A549 (cell line): Measurements from ENCODE around the gene ASCL5. TPM values are rescaled to one million over a fixed set of nuclear protein-coding genes. Genes with fewer than 3 reads are reported as not detected.

Experiments used
- ATAC-seq, 2 experiments: fragments of 200-7000 bp in 1 of 2; fragments of >200 bp in 1 of 2; cut with Nextera tagmentation in 1 of 2; cut with Tn5 transposase in 1 of 2; 3 replicates each; pipeline versions ENCODE4 v1.8.0 to v1.9.1; 2018 to 2020; ENCODE audit warnings: mild to moderate bottlenecking in 1 of 2, moderate library complexity in 1 of 2
- CTCF ChIA-PET: fragments of 300-600 bp; sonication (Branson Sonifier 250); formaldehyde crosslinking; extraction: SDS; loops from one replicate; lab custom pipeline; 2021; ENCODE audit warnings: antibody characterized with exemption, inconsistent platforms; lab: Yijun Ruan, JAX
- POLR2A ChIA-PET: fragments of 350-600 bp; formaldehyde crosslinking; extraction: SDS; loops from one replicate; lab custom pipeline; 2021; ENCODE audit warnings: antibody characterized with exemption, inconsistent platforms; lab: Yijun Ruan, JAX
- DNase-seq, 2 experiments: peaks; one replicate each; pipeline versions ENCODE4 v3.0.0 to v3.0.0-alpha.2; 2011 to 2016; ENCODE audit warnings: low read depth in 1 of 2, low spot score in 1 of 2
- FAIRE-seq: peaks from 2 replicates; lab custom pipeline; 2011; peaks lifted over from hg19 to GRCh38; lab: Jason Lieb, UNC
- H3K27ac ChIP-seq, 2 experiments: fragments of >200 bp; sonication (Bioruptor Twin); formaldehyde crosslinking; 3 replicates each; pipeline ENCODE4 v1.5.1; 2016 to 2017
- H3K4me1 ChIP-seq: fragments of >200 bp; sonication (Bioruptor Twin); formaldehyde crosslinking; 3 replicates; pipeline ENCODE4 v1.6.1; 2016
- H3K4me2 ChIP-seq: fragments of >200 bp; sonication (Bioruptor Twin); formaldehyde crosslinking; 3 replicates; pipeline ENCODE4 v1.6.1; 2016
- H3K4me3 ChIP-seq: fragments of >200 bp; sonication (Bioruptor Twin); formaldehyde crosslinking; 3 replicates; pipeline ENCODE4 v1.5.1; 2016
- H3K9me3 ChIP-seq: fragments of >200 bp; sonication (Bioruptor Twin); formaldehyde crosslinking; 3 replicates; pipeline ENCODE4 v1.6.1; 2016
- CBX2 ChIP-seq: fragments of 200-600 bp; sonication (generic); IDR thresholded peaks from 2 replicates; pipeline ENCODE4 v1.6.1; 2016; ENCODE audit warnings: low read depth, mild to moderate bottlenecking, borderline replicate concordance
- CBX8 ChIP-seq: fragments of 200-600 bp; sonication (generic); IDR thresholded peaks from 2 replicates; pipeline ENCODE4 v1.6.1; 2016
- CHD4 ChIP-seq: fragments of 200-600 bp; sonication (generic); IDR thresholded peaks from 2 replicates; pipeline ENCODE4 v1.6.1; 2016; ENCODE audit warnings: antibody characterized with exemption, mild to moderate bottlenecking, borderline replicate concordance
- FOXS1 ChIP-seq: fragments of 250-450 bp; sonication (Bioruptor Pico); IDR thresholded peaks from 2 replicates; pipeline ENCODE4 v1.5.0; 2020; ENCODE audit warnings: mild to moderate bottlenecking, moderate library complexity
- HDAC2 ChIP-seq: fragments of 200-600 bp; sonication (generic); IDR thresholded peaks from 2 replicates; pipeline ENCODE4 v1.6.1; 2016
- HOXB13 ChIP-seq: fragments of 250-450 bp; sonication (Bioruptor Pico); IDR thresholded peaks from 2 replicates; pipeline ENCODE4 v1.5.0; 2020; ENCODE audit warnings: low read depth, mild to moderate bottlenecking, moderate library complexity
- KDM1A ChIP-seq: fragments of 200-600 bp; sonication (generic); IDR thresholded peaks from 2 replicates; pipeline ENCODE4 v1.6.1; 2016; ENCODE audit warnings: low read depth, mild to moderate bottlenecking
- MAFK ChIP-seq: fragments of 450-650 bp; IDR thresholded peaks from 2 replicates; pipeline ENCODE4 v1.6.1; 2014; ENCODE audit not compliant: partially characterized antibody
- POLR2A ChIP-seq: IDR thresholded peaks from 2 replicates; pipeline ENCODE4 v1.6.1; 2012; ENCODE audit warnings: mild to moderate bottlenecking, low read length
- RAD21 ChIP-seq, 2 experiments: fragments of >200 bp in 1 of 2; sonication (Bioruptor Twin) in 1 of 2; formaldehyde crosslinking in 1 of 2; IDR thresholded peaks in 1 of 2; conservative IDR thresholded peaks in 1 of 2; 2 replicates in 1 of 2; 3 replicates in 1 of 2; pipeline ENCODE4 v1.6.1; 2012 to 2018; ENCODE audit warnings: inconsistent platforms in 1 of 2
- RFX5 ChIP-seq: fragments of 450-650 bp; IDR thresholded peaks from 2 replicates; pipeline ENCODE4 v1.7.1; 2014; ENCODE audit warnings: antibody characterized with exemption, mild to moderate bottlenecking, moderate library complexity
- SMC3 ChIP-seq: fragments of >200 bp; sonication (Bioruptor Twin); formaldehyde crosslinking; IDR thresholded peaks from 3 replicates; pipeline ENCODE4 v1.6.1; 2018; ENCODE audit warnings: inconsistent platforms
- SREBF2 ChIP-seq: fragments of 450-650 bp; IDR thresholded peaks from 2 replicates; pipeline ENCODE4 v1.6.1; 2014; ENCODE audit warnings: mild to moderate bottlenecking, moderate library complexity
- TFCP2L1 ChIP-seq: fragments of 250-450 bp; sonication (Bioruptor Pico); IDR thresholded peaks from 2 replicates; pipeline ENCODE4 v1.5.0; 2021; ENCODE audit warnings: mild to moderate bottlenecking
- TP53 ChIP-seq: fragments of 250-450 bp; sonication (Bioruptor Pico); IDR thresholded peaks from 2 replicates; pipeline ENCODE4 v1.5.0; 2021; ENCODE audit warnings: mild to moderate bottlenecking, moderate library complexity
- ZFP36 ChIP-seq: fragments of 450-650 bp; IDR thresholded peaks from 2 replicates; pipeline ENCODE4 v1.6.1; 2014; ENCODE audit warnings: borderline replicate concordance; ENCODE audit not compliant: partially characterized antibody
- ZNF302 ChIP-seq: fragments of 250-450 bp; sonication (Bioruptor Pico); IDR thresholded peaks from 2 replicates; pipeline ENCODE4 v1.9.0; 2021; ENCODE audit warnings: inconsistent platforms, mild to moderate bottlenecking, moderate library complexity
- WGBS: methylation state at CpG from one replicate; pipeline ENCODE4 v1.1.6; 2017; ENCODE audit errors: missing lambda C conversion rate; 5-methylcytosine and 5-hydroxymethylcytosine counted together
- polyA plus RNA-seq, 4 experiments: library from polyadenylated mRNA; depleted of rRNA in 3 of 4; stranded (reverse); fragments of >200 nt; fragmentation: RNase III in 1 of 4; extraction: RNeasy Plus Mini Kit Qiagen cat#74134 plus additional on column Dnase treatment in 1 of 4; gene quantifications; 2 replicates in 3 of 4; 3 replicates in 1 of 4; pipeline ENCODE4 v1.2.3, GENCODE V29; 2011 to 2017
- TF ChIP-seq, protein P1 (sequence below): IDR thresholded peaks from 2 replicates; pipeline ENCODE4 v1.6.1; 2012
- TF ChIP-seq, protein P2 (sequence below): fragments of >200 bp; sonication (Bioruptor Twin); formaldehyde crosslinking; IDR thresholded peaks from 3 replicates; pipeline ENCODE4 v1.5.1; 2016
- TF ChIP-seq, protein P3 (sequence below): fragments of 250-450 bp; sonication (Bioruptor Pico); IDR thresholded peaks from 2 replicates; pipeline ENCODE4 v1.5.0; 2021; ENCODE audit warnings: mild to moderate bottlenecking, moderate library complexity, borderline replicate concordance
- TF ChIP-seq, protein P4 (sequence below): IDR thresholded peaks from 2 replicates; pipeline ENCODE4 v1.6.1; 2012; ENCODE audit warnings: low read depth, borderline replicate concordance
- TF ChIP-seq, protein P5 (sequence below): fragments of >200 bp; sonication (Bioruptor Twin); formaldehyde crosslinking; IDR thresholded peaks from 2 replicates; pipeline ENCODE4 v1.6.1; 2016

Gene ASCL5
- polyA plus RNA-seq, 2 of the 4 experiments (the other 2 are of a cell fraction) = 0.09 TPM; not detected in 1

DNA sequence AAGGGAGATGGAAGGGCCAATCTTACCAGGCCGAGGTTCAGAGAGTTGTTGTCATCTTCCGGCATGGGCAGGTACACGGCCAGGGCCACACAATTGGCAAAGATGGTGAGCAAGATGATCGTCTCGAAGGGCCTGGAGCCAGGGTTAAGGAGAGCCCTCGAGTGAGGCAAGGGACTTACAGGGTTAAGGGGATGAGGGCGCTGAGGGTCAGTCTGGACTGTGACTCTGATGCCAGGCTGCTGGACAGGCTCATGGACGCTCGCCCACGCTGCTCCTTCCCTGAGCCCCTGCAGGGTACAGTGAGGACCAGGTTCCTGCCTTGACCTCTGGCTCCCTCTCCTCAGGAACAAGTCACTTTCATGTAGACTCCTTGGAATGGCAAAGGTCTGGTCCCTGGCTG lies 16.8 kb downstream of the ASCL5 start:
- DNase-seq = no peak
- peaks cover 6% of the 10 kb centered on the region for H3K4me1 ChIP-seq
- 77% methylated on average over 10 of the region's 10 CpGs for WGBS
- POLR2A ChIA-PET = no interaction called here
- H3K27ac ChIP-seq = no peak overlapping the region
- CTCF ChIA-PET = interaction anchor here (1.3 to 7.4 kb wide), 3 partner anchors 10 to 25 kb away, joined by 4 to 83 read pairs (median 15); no protein-coding TSS in a partner anchor
- no peak overlapping the region for H3K4me3 ChIP-seq
- no peak for FAIRE-seq
- H3K9me3 ChIP-seq = no peaks in the 10 kb centered on the region
- H3K4me2 ChIP-seq = no peak overlapping the region
- ATAC-seq = no peak
- no peak for TF ChIP-seq KDM1A
- TF ChIP-seq ZFP36 = no peak
- TF ChIP-seq MAFK = no peak
- TF ChIP-seq HOXB13 (CRISPR knock-in tag) = no peak
- TF ChIP-seq, protein P1, sequence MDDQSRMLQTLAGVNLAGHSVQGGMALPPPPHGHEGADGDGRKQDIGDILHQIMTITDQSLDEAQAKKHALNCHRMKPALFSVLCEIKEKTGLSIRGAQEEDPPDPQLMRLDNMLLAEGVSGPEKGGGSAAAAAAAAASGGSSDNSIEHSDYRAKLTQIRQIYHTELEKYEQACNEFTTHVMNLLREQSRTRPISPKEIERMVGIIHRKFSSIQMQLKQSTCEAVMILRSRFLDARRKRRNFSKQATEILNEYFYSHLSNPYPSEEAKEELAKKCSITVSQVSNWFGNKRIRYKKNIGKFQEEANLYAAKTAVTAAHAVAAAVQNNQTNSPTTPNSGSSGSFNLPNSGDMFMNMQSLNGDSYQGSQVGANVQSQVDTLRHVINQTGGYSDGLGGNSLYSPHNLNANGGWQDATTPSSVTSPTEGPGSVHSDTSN = no peak
- TF ChIP-seq RFX5 = no peak
- no peak for TF ChIP-seq TFCP2L1 (CRISPR knock-in tag)
- TF ChIP-seq, protein P2, sequence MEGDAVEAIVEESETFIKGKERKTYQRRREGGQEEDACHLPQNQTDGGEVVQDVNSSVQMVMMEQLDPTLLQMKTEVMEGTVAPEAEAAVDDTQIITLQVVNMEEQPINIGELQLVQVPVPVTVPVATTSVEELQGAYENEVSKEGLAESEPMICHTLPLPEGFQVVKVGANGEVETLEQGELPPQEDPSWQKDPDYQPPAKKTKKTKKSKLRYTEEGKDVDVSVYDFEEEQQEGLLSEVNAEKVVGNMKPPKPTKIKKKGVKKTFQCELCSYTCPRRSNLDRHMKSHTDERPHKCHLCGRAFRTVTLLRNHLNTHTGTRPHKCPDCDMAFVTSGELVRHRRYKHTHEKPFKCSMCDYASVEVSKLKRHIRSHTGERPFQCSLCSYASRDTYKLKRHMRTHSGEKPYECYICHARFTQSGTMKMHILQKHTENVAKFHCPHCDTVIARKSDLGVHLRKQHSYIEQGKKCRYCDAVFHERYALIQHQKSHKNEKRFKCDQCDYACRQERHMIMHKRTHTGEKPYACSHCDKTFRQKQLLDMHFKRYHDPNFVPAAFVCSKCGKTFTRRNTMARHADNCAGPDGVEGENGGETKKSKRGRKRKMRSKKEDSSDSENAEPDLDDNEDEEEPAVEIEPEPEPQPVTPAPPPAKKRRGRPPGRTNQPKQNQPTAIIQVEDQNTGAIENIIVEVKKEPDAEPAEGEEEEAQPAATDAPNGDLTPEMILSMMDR = no peak
- TF ChIP-seq, all 56 proteins: peak for 0

DNA sequence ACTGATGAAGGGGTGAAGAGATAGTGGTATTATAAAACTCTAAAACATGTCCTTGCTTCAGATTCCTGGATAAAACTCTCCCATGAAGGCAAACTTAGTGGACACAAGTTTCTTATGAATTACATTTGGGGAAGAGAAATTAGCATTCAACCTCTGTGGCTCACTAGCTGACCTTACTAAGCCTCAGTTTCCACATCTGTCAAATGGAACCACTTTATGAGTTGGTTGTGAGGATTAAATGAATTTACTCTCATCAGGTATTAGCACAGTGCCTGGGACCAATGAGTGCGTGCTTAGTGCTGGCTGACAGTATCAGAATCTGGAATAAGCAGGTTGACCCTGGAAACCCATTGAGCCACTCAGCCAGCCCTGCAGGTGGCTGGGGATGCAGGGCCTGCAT lies 17.3 kb downstream of the ASCL5 start:
- no peak overlapping the region for H3K4me2 ChIP-seq
- peaks cover 4% of the 10 kb centered on the region; the same call in 1 of the 3 replicates for H3K4me1 ChIP-seq
- FAIRE-seq (no peak), DNase-seq (no peak), ATAC-seq (no peak)
- ChIA-PET POLR2A (no interaction called here), CTCF (interaction anchor here (0.6 to 3.4 kb wide), 5 partner anchors 10 to 551 kb away, joined by 3 to 15 read pairs (median 4); no protein-coding TSS in a partner anchor)
- H3K9me3 ChIP-seq = no peaks in the 10 kb centered on the region
- TF ChIP-seq HDAC2 (no peak), CBX2 (no peak), TP53 (no peak), SMC3 (no peak), CHD4 (no peak), FOXS1 (CRISPR knock-in tag) (no peak), RAD21 (conservative IDR thresholded peaks at IDR 0.05 in 1 of 2, IDR thresholded peaks at IDR 0.05 in 1 of 2) (no peak), ZNF302 (CRISPR knock-in tag) (no peak), SREBF2 (no peak), CBX8 (no peak), POLR2A (no peak)
- TF ChIP-seq, protein P3, sequence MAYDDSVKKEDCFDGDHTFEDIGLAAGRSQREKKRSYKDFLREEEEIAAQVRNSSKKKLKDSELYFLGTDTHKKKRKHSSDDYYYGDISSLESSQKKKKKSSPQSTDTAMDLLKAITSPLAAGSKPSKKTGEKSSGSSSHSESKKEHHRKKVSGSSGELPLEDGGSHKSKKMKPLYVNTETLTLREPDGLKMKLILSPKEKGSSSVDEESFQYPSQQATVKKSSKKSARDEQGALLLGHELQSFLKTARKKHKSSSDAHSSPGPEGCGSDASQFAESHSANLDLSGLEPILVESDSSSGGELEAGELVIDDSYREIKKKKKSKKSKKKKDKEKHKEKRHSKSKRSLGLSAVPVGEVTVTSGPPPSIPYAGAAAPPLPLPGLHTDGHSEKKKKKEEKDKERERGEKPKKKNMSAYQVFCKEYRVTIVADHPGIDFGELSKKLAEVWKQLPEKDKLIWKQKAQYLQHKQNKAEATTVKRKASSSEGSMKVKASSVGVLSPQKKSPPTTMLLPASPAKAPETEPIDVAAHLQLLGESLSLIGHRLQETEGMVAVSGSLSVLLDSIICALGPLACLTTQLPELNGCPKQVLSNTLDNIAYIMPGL (CRISPR knock-in tag) = no peak
- TF ChIP-seq, protein P4, sequence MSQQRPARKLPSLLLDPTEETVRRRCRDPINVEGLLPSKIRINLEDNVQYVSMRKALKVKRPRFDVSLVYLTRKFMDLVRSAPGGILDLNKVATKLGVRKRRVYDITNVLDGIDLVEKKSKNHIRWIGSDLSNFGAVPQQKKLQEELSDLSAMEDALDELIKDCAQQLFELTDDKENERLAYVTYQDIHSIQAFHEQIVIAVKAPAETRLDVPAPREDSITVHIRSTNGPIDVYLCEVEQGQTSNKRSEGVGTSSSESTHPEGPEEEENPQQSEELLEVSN = no peak
- TF ChIP-seq, protein P5, sequence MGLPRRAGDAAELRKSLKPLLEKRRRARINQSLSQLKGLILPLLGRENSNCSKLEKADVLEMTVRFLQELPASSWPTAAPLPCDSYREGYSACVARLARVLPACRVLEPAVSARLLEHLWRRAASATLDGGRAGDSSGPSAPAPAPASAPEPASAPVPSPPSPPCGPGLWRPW = no peak
- no peak overlapping the region for H3K27ac ChIP-seq
- H3K4me3 ChIP-seq = no peak overlapping the region
- WGBS = 89% methylated on average over 1 of the region's 1 CpG
